ENCODE results near the gene PDE6H. TPM values are rescaled to one million over a fixed set of nuclear protein-coding genes. Genes with fewer than 3 reads are reported as not detected.
A peak's percentile ranks its signal among the peaks of the same experiment; 100 is the strongest.

Gene PDE6H
- total and polyA plus RNA-seq, 4 donors = not detected

DNA sequence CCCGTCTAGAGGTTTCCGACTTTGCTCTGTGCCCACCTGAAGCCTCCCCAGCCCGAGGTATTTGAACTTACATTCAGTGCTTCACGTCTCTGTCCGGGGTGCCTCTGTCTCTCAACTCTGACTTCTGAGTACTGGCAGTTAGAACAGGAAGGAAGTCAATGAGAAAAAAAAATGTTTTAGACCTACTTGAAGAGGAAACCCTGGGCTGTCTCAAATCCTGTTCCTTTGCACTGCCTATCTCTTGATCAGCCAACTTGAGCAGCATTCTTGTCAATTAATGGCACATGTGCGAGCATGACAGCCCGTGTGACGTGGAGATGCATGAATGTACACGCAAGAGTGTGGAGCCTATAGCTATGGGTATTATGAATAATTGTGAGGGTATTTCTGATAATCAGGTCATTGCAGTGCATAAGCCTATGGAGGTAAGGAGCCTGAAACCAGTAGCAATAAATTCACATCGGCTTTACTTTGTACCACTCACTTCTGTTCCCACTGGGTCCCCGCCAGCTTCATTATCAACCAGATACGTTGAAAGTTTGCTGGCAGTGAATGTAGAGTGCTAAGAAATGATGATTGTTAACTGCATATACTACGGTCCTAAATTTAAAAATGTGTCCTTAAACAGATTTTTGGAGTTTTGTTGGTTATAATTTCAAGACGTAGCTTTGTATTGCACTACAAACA, 11.2 kb upstream of the PDE6H start, which contains the start of gene ARHGDIB:
Gene ARHGDIB (minus strand): TSS at position 136 of the 687 bp plus-strand sequence. CDS start 10,889 bp downstream, outside the sequence.
- H3K9me3 ChIP-seq (ENCODE audit: control insufficient read depth in 4 of 4, low read length in 3 of 4) = no peaks in the 10 kb centered on the region
- H3K27me3 ChIP-seq (ENCODE audit: control insufficient read depth in 4 of 4, insufficient read depth in 4 of 4, low read length in 3 of 4) = no peaks in the 10 kb centered on the region
- 51% methylated on average over 14 of the region's 14 CpGs for WGBS
- no peaks in the 10 kb centered on the region for H3K36me3 ChIP-seq (ENCODE audit: control insufficient read depth in 4 of 4, insufficient read depth in 3 of 4, low read depth in 1 of 4, low read length in 3 of 4)
- peak within 1 kb of the TSS; percentile 1 to 80 for H3K9ac ChIP-seq (ENCODE audit: low read depth in 1 of 2, low read length in 2 of 2)
- H3K4me1 ChIP-seq (ENCODE audit: control insufficient read depth in 4 of 4, insufficient read depth in 4 of 4, low read length in 3 of 4) = peaks cover 0 to 2% (median 0%) of the 10 kb centered on the region in 4 donors
- TF ChIP-seq GABPA (IDR thresholded peaks at IDR 0.05 in 1 of 2, conservative IDR thresholded peaks at IDR 0.05 in 1 of 2) (peak in 1 of 2 donors; percentile 18), RXRA (IDR thresholded peaks at IDR 0.05) (no peak), MAX (IDR thresholded peaks at IDR 0.05) (peak; percentile 22)
- DNase-seq (ENCODE audit: low spot score) = peak; percentile 47
- H3K27ac ChIP-seq (ENCODE audit: low read depth in 1 of 2, low read length in 2 of 2) = peak within 1 kb of the TSS; percentile 63 to 88
- peak within 1 kb of the TSS; percentile 30 to 62 (median 37) for H3K4me3 ChIP-seq (ENCODE audit: low read depth in 1 of 3, low read length in 3 of 3)

DNA sequence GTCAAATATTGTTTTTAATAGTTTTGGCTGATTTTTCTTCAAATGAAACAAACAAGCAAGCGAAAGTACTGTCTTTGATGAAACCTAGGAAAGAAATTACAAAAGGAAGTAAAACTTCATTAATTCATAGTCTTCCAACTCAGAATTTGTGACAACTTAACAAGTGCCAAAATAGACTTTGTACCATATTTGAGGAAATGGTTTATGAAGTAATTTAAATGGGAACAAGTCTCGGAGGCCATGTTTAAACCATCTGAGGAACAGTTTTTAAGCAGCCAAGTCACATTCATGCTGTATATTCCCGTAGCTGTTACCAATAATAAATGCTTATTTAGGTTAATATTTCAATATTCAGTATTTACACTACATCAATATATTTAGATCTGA, 10.7 kb upstream of the PDE6H start:
- peaks cover 0 to 2% (median 0%) of the 10 kb centered on the region in 4 donors for H3K4me1 ChIP-seq (ENCODE audit: control insufficient read depth in 4 of 4, insufficient read depth in 4 of 4, low read length in 3 of 4)
- TF ChIP-seq, protein P1, sequence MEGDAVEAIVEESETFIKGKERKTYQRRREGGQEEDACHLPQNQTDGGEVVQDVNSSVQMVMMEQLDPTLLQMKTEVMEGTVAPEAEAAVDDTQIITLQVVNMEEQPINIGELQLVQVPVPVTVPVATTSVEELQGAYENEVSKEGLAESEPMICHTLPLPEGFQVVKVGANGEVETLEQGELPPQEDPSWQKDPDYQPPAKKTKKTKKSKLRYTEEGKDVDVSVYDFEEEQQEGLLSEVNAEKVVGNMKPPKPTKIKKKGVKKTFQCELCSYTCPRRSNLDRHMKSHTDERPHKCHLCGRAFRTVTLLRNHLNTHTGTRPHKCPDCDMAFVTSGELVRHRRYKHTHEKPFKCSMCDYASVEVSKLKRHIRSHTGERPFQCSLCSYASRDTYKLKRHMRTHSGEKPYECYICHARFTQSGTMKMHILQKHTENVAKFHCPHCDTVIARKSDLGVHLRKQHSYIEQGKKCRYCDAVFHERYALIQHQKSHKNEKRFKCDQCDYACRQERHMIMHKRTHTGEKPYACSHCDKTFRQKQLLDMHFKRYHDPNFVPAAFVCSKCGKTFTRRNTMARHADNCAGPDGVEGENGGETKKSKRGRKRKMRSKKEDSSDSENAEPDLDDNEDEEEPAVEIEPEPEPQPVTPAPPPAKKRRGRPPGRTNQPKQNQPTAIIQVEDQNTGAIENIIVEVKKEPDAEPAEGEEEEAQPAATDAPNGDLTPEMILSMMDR (IDR thresholded peaks at IDR 0.05; ENCODE audit: low read depth, low read length, missing input control) = no peak
- TF ChIP-seq YY1 (IDR thresholded peaks at IDR 0.05) = peak; percentile 68
- no peak for TF ChIP-seq RXRA (IDR thresholded peaks at IDR 0.05)
- no peak overlapping the region for H3K4me3 ChIP-seq (ENCODE audit: low read depth in 1 of 3, low read length in 3 of 3)
- no peaks in the 10 kb centered on the region for H3K9me3 ChIP-seq (ENCODE audit: control insufficient read depth in 4 of 4, low read length in 3 of 4)
- no peak for DNase-seq (ENCODE audit: low spot score)
- peak overlapping the region; percentile 63 to 88 for H3K27ac ChIP-seq (ENCODE audit: low read depth in 1 of 2, low read length in 2 of 2)
- H3K27me3 ChIP-seq (ENCODE audit: control insufficient read depth in 4 of 4, insufficient read depth in 4 of 4, low read length in 3 of 4) = no peaks in the 10 kb centered on the region
- WGBS = 74% methylated on average over 3 of the region's 3 CpGs
- H3K9ac ChIP-seq (ENCODE audit: low read depth in 1 of 2, low read length in 2 of 2) = peak overlapping the region in 1 of 2 donors; percentile 64
- H3K36me3 ChIP-seq (ENCODE audit: control insufficient read depth in 4 of 4, insufficient read depth in 3 of 4, low read depth in 1 of 4, low read length in 3 of 4) = no peaks in the 10 kb centered on the region

- Histone ChIP-seq H3K9me3 (ENCODE audit: control insufficient read depth in 4 of 4, low read length in 3 of 4) (no peaks in the 10 kb centered on the region), H3K4me1 (ENCODE audit: control insufficient read depth in 4 of 4, insufficient read depth in 4 of 4, low read length in 3 of 4) (peaks cover 0 to 2% (median 0%) of the 10 kb centered on the region in 4 donors), H3K9ac (ENCODE audit: low read depth in 1 of 2, low read length in 2 of 2) (no peak overlapping the region), H3K27ac (ENCODE audit: low read depth in 1 of 2, low read length in 2 of 2) (no peak overlapping the region), H3K4me3 (ENCODE audit: low read depth in 1 of 3, low read length in 3 of 3) (no peak overlapping the region), H3K27me3 (ENCODE audit: control insufficient read depth in 4 of 4, insufficient read depth in 4 of 4, low read length in 3 of 4) (no peaks in the 10 kb centered on the region), H3K36me3 (ENCODE audit: control insufficient read depth in 4 of 4, insufficient read depth in 3 of 4, low read depth in 1 of 4, low read length in 3 of 4) (no peaks in the 10 kb centered on the region)
- 92% methylated on average over 3 of the region's 3 CpGs for WGBS
- DNase-seq (ENCODE audit: low spot score) = no peak
- TF ChIP-seq NR2F2 (IDR thresholded peaks at IDR 0.05) (no peak), JUND (IDR thresholded peaks at IDR 0.05) (no peak), ATF3 (IDR thresholded peaks at IDR 0.05) (no peak), SP1 (IDR thresholded peaks at IDR 0.05) (no peak), RXRA (IDR thresholded peaks at IDR 0.05) (no peak), MAX (IDR thresholded peaks at IDR 0.05) (no peak), TAF1 (conservative IDR thresholded peaks at IDR 0.05) (no peak), HNF4G (IDR thresholded peaks at IDR 0.05) (no peak), HNF4A (conservative IDR thresholded peaks at IDR 0.05) (no peak), FOXA1 (IDR thresholded peaks at IDR 0.05) (no peak), GABPA (IDR thresholded peaks at IDR 0.05 in 1 of 2, conservative IDR thresholded peaks at IDR 0.05 in 1 of 2) (no peak), EGR1 (IDR thresholded peaks at IDR 0.05; ENCODE audit: low read depth in 2 of 2) (no peak)
- TF ChIP-seq, protein P2, sequence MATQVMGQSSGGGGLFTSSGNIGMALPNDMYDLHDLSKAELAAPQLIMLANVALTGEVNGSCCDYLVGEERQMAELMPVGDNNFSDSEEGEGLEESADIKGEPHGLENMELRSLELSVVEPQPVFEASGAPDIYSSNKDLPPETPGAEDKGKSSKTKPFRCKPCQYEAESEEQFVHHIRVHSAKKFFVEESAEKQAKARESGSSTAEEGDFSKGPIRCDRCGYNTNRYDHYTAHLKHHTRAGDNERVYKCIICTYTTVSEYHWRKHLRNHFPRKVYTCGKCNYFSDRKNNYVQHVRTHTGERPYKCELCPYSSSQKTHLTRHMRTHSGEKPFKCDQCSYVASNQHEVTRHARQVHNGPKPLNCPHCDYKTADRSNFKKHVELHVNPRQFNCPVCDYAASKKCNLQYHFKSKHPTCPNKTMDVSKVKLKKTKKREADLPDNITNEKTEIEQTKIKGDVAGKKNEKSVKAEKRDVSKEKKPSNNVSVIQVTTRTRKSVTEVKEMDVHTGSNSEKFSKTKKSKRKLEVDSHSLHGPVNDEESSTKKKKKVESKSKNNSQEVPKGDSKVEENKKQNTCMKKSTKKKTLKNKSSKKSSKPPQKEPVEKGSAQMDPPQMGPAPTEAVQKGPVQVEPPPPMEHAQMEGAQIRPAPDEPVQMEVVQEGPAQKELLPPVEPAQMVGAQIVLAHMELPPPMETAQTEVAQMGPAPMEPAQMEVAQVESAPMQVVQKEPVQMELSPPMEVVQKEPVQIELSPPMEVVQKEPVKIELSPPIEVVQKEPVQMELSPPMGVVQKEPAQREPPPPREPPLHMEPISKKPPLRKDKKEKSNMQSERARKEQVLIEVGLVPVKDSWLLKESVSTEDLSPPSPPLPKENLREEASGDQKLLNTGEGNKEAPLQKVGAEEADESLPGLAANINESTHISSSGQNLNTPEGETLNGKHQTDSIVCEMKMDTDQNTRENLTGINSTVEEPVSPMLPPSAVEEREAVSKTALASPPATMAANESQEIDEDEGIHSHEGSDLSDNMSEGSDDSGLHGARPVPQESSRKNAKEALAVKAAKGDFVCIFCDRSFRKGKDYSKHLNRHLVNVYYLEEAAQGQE (IDR thresholded peaks at IDR 0.05) = no peak
- TF ChIP-seq, protein P3, sequence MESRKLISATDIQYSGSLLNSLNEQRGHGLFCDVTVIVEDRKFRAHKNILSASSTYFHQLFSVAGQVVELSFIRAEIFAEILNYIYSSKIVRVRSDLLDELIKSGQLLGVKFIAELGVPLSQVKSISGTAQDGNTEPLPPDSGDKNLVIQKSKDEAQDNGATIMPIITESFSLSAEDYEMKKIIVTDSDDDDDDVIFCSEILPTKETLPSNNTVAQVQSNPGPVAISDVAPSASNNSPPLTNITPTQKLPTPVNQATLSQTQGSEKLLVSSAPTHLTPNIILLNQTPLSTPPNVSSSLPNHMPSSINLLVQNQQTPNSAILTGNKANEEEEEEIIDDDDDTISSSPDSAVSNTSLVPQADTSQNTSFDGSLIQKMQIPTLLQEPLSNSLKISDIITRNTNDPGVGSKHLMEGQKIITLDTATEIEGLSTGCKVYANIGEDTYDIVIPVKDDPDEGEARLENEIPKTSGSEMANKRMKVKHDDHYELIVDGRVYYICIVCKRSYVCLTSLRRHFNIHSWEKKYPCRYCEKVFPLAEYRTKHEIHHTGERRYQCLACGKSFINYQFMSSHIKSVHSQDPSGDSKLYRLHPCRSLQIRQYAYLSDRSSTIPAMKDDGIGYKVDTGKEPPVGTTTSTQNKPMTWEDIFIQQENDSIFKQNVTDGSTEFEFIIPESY (IDR thresholded peaks at IDR 0.05) = no peak
- TF ChIP-seq, protein P1 (IDR thresholded peaks at IDR 0.05; ENCODE audit: low read depth, low read length, missing input control) = no peak
Measured at GRCh38 chr12:14962797-14963196, 10.0 kb upstream of the PDE6H start.

Measured in liver (tissue), 9 donors.